ENCODE measurements around the gene UBA5.

DNA sequence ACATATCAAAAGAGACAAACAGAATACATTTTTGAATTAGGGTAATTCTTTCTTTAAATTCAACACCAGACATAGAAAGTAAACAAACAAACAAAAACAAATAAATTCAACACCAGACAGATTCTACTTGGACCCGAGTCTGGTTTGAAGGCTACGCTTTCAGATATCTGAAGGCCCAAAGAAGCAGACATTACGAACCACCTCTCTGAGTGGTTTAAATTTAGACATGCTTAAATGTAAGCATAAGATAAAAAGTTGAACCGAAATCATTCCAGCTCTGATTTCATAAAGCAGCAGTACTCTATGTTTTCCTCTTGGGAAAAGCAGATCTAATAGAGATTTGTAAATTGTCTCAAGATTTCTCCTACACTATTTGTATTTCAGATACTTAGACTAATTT, 29.9 kb downstream of the UBA5 start:
- TF ChIP-seq CTCF (IDR thresholded peaks at IDR 0.05; ENCODE audit: insufficient read depth, low read depth, low read length) (no peak), EZH2 (IDR thresholded peaks at IDR 0.05; ENCODE audit: insufficient read depth, low read length) (no peak)

Data from astrocyte (in vitro differentiated cells and primary cell).